H4 (cell line): Measurements from ENCODE around the gene SBNO2. TPM values are rescaled to one million over a fixed set of nuclear protein-coding genes. Genes with fewer than 3 reads are reported as not detected.

ENCODE experiments used
- DNase-seq: peaks from one replicate; pipeline ENCODE4 v3.0.0-alpha.2; 2015; ENCODE audit warnings: low spot score
- total RNA-seq: library from RNA; depleted of rRNA; stranded (reverse); fragments of >200 nt; shearing (Covaris generic); gene quantifications from 2 replicates; pipeline ENCODE4 v1.2.3, GENCODE V29; 2014

Gene SBNO2
- total RNA-seq, 1 experiment from 2014 or later = 8.6 TPM

DNA sequence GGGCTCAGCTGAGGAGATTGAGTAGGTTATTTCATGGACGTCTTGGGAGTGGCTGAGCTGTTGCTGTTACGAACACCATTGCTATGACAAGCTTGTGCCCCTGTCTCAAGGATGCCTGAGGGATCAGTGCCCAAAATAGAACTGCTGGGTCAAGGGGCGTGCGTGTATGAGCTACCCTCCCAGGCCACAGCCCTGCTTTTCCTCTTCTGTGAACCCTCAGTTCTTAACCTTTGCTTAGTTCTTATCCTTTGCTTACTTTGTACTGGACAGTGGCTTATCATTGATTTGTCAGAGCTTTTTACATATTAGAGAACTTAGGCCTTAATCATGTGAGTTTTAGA lies 98.1 kb downstream of the SBNO2 start:
- DNase-seq = no peak

DNA sequence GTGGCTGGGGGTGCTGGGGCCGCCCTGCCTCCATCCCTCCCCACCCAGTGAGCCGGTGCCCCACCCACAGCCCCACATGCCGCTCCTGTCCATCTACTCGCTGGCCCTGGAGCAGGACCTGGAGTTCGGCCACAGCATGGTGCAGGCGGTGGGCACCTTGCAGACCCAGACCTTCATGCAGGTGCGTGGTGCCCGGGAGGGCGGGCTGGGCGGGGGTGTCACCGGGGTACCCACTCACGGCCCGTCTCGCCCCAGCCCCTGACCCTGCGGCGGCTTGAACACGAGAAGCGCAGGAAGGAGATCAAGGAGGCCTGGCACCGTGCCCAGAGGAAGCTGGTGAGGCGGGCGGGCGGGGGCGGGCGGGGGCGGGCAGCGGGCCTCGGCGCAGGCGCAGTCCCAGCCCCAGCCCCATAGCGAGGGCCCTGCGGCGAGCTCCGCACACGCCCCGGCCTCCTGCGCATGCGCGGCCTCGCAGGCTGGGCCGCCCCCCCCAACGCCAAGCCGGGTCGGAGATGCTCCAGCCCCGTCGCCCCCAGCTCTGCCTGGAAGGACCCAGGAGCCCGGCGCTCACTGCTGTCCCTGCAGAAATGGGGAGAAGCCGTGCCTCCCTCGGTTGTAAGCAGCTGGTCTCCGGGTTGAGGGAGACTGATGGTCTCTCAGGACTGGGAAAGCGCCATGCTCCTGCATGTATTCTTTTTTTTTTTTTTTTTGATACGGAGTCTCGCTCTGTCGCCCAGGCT lies 99.4 kb downstream of the SBNO2 start:
- peak; percentile 34 for DNase-seq

DNA sequence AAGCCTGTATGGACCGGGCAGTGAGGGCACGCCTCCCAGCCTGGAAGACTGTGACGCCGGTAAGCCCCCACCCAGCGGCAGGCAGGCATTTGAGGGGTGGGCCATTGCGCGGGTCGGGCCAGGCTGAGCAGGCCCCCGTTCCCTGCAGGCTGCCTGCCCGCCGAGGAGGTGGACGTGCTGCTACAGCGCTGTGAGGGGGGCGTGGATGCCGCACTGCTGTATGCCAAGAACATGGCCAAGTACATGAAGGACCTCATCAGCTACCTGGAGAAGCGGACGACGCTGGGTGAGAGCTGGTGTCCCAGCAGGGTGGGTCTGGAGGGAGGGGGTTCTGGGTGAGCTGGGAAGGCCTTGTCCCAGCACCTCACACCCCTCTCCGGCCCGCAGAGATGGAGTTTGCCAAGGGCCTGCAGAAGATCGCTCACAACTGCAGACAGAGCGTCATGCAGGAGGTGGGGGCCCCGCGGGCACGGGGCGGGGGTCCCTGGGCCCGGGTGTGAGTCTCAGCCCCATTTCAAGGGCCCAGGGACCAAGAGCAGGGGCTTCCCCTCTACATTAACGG lies 100.0 kb downstream of the SBNO2 start:
- DNase-seq = no peak

DNA sequence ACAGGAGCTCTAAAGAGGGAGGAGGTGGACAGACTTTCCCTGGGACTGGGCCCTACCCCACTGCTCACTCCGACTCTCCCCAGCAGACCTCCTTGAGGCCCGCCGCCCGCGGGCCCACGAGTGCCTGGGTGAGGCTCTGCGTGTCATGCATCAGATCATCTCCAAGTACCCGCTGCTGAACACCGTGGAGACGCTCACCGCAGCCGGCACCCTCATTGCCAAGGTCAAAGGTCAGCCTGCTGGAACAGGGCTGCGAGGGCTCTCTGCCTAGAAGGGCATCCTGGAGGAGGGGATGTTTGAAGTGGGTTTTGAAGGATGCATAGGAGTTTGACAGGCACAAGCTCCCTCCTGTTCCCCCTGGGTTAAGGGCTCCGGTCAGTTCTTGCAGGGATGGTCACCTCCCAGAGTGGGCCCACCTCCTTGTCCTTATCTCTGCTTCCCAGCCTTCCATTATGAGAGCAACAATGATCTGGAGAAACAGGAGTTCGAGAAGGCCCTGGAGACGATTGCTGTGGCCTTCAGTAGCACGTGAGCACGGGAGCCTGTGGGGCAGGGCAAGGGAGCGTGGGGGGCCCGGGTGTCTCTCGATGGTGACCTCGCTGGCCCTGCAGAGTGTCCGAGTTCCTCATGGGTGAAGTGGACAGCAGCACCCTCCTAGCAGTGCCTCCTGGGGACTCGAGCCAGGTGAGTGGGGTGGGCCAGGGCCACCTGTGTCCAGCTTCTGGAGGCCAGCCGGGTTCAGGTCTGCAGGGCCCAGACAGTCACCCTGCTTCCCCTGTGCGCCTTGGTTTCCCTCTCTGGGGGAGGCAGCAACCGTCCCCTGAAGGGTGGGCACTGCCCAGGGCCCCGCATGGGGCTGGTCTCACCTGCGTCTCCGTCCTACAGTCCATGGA lies 100.8 kb downstream of the SBNO2 start:
- DNase-seq = no peak

DNA sequence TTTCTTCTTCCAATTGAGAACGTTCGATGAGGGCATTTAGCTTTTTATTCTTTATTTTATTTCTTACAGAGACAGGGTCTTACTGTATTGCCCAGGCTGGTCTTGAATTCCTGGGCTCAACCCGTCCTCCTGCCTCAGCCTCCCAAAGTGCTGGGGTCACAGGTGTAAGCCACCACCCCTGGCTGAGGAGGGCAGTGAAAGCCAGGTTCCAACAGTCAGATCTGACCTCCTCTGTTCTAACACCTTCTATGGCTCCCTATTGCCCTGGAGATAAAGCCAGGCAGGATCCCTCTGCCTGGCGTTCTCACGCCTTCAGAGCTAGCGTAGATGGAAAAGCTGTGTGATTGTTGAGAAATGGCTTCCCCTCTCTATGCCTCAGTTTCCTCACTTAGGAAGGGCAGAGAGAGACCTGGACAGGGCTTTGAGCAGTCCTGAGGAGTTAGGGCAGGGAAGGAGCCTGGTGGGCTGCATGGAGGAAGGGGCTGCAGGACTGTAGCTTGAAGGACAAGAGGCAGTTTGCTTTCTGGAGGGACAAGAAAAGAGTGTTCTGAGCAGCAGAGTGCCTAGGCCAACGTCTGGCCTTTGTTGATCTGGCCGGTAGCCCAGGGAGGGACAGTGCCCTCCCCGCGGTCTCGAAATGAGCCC lies 101.6 kb downstream of the SBNO2 start:
- no peak for DNase-seq

DNA sequence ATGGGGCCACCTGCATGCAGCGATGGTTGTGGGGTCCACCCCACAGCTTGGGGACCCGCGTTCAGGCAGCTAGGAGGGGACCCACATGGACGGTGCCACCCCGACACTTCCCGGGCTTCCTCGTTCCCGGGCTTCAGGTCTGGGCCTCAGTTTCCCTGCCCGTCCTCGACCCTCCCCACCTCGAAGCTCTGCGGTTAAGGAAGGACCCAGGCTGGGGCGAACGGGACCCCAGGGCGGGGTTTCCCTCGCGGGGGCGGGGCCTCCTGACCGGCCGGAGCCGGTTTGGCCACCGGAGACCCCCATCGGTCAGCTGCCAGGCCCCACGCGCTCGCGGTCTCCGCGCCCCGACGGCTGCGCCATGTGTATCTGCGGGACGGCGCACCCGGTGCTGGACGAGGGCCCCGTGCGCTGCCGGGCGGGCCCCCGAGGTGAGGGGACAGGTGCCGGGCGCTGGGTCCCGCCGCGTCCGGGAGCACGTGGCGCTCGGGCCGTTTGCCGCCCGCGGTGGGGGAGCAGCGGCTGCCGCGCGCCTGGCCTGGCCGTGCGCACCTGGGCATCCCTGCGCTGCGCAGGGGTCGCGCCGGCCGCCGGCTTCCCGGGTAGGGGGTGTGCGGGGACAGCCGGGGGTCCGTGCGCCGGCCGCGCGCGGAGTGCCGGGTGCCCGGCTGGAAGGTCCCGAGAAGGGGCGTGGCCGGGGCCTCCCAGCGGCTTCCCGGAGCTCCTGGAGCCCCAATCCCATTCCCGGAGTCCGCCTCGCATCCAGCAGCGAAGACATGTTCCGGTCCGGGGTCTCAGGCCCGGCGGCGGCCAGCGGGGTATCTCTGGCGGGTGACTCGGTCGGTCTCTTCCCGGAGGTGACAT lies 102.9 kb downstream of the SBNO2 start:
- DNase-seq = no peak

DNA sequence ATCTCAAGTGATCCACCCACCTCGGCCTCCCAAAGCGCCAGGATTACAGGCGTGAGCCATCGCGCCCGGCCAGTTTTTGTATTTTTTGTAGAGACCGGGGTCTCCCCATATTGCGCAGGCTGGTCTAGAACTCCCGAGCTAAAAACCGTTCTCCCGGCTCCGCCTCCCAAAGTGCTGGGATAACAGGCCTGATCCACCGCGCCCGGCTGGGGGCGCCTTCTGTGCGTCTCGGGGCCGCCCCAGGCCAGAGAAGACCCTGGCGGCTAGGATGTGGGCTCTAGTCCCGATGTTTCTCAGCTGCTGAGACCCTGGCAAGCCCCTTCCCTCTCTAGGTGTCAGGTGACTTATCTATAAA lies 103.5 kb downstream of the SBNO2 start:
- DNase-seq = no peak

DNA sequence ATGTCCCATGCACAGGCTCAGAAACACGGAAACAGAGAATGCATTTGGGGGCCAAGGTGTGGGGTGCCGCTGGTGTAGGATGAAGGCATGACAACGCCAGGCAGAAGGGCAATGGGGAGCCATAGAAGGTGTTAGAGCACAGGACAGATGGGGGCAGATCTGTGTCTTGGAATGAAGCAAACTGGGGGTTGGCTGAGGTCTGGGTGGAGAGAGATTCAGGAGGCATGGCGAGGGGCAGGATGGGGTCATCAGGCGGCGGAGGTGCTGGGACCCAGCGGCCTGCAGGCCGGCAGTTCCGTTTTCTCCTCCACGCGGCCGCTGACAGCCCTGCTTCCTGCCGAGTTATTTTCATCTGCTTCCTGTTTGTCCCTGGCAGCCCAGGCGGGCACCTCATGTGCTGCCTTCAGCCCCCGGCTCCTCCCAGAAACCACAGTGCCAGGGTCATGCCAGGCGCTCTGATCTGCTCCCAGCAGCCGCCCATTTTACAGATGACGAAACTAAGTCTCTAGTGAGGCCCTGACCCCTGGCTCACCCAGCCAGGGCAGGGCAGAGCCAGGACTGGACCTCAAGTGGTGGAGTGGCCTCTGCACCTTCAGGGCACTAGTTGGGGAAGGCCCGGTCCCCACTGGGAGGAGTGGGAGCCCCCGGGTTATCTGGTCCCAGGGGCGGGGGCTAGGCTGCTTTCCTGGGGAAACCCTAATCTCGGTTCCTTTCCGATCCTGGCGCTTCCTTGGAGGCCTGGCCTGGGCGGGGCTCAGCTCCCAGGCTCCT lies 104.9 kb downstream of the SBNO2 start:
- DNase-seq = peak; percentile 41

DNA sequence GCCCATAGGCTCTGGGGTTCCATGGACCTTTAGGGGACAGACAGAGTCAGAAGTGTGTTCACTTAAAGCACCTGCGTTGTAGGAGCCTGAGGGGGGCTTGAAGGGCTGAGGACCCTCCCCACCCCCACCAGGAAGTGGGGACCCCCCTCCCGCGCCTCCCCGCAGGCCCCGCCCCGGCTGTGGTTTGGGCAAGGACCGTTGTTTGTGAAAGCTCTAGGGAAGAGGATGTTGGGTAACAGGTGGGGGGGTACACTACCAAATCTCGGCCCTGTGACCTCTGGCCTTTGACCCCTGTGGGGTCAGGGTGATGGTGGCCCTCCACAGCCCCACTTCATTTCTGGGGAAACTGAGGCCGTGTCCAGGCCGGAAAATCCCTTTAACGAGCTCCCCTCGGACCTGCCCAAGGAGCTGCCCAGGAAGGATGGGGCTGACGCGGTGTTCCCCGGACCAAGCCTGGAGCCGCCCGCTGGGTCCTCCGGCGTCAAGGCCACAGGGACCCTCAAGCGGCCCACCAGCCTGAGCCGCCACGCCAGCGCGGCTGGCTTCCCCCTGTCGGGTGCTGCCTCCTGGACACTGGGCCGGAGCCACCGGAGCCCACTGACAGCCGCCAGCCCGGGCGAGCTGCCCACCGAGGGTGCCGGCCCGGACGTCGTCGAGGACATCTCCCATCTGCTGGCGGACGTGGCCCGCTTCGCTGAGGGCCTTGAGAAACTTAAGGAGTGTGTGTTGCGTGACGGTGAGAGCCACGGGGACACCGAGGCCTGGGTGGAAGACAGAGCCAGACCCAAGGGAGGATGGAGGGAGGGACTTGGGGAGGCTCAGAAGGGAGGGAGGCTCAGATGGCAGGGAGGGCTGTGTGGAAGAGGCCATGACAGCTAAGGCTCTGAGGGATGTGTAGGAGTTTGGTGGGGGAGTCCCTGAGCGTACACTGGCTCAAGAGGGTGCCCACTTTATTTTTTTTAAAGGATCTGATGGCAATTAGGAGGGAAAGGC lies 105.8 kb downstream of the SBNO2 start:
- DNase-seq = no peak

DNA sequence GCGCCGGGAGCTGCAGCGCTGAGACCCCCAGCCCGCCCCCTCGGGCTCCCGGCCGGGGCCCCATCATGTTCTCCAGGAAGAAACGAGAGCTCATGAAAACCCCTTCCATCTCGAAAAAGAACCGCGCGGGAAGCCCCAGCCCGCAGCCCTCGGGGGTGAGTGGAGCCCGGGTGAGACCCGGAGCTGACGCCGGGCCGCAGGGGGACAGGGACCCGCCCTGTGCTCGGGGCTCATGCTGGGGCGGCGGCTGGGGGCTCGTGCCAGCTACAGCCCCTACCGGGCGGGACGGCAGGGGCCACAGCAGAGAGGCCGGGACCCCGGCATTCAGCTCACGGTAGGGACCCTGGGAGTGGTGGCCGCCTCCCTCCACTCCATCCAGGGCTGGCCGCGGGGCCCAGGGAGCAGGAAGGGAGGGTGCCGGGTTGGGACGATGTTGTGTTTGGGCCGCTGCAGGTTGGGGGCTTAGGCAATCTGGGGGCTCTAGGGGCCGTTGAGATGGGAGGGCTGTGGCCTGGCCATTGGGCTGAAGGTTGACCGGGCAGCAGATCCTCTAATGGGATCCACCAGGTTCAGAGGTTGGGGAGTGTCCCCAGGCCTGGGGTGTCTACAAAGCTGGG lies 106.6 kb downstream of the SBNO2 start:
- DNase-seq = no peak

DNA sequence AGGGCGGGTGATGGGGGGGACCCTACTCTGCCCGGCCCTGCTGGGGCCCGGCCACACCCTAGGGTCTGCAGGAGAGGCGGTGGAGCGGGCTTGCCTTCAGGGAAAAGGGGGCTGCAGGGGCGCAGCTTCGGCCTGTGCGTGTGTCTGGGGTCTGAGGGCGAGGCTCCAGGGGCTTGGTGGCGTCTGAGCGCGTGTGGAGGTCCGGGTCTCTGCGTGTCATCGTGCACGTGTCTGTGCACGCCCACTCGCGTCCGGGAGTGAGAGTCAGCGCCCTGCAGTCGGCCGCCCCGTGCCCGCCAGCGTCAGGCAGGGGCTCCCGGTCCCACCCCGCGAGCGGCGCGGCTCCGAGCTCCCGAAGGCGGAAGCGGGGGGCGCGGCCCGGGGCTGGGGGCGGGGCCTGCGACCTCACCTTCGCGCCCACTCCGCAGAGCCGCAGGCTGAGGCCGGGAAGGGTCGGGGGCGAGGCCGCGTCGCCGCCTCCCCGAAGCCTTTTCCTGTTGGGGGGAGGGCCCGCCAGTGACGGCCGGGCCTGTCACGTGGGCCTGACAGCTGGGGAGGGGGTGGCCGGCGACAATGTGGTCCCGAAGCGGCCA lies 107.2 kb downstream of the SBNO2 start, which contains the start of gene ARHGAP45:
Gene ARHGAP45 (plus strand): TSS at position 420 of the 593 bp plus-strand sequence. CDS start 239 bp downstream, outside the sequence.
- no peak for DNase-seq

DNA sequence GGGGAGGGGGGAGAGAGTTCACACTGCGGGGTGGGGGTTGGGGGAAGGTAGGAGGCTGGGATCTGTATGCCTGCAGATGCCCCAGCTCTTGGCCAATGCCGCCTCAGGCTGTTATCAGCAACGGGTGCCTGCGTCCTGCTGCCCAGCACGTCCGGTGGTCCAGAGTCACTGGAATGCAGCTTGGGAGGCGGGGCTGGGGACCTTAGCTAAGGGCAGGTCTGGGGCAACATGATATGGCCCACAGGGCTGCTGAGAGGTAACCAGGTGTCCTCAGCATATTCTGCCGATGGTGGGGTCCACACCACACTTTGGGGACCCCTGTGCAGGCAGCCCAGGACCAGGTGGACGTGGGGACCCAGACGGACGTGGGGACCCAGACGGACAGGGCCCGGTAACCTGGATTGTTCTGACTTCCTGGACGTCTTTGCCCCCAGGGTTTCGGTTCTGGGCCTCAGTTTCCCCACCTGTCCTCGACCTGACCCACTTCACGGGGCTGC lies 107.8 kb downstream of the SBNO2 start:
- no peak for DNase-seq

DNA sequence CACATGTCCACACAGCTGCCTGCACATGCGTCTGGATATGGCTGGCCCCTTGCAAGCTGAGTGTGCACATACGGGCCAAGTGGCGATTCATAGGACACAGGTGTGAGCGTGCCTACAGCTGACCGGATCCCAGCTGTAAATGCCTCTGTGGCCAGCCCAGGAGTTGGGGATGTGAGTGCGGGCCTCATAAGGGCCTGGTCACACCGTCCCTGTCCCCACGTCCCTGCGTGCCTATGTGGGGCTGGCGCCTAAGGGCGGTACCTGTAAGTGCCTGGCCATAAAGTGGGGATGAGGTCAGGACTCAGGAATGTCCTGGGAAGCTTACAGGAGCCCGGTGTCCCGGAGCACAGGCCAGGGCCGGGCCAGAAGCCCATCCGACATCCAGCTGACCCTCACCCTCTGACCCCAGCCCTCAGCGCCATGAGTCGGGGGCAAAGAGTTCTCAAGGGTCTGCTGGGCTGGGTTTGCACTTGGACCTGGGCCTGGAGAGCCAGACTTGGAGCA lies 108.4 kb downstream of the SBNO2 start:
- no peak for DNase-seq

DNA sequence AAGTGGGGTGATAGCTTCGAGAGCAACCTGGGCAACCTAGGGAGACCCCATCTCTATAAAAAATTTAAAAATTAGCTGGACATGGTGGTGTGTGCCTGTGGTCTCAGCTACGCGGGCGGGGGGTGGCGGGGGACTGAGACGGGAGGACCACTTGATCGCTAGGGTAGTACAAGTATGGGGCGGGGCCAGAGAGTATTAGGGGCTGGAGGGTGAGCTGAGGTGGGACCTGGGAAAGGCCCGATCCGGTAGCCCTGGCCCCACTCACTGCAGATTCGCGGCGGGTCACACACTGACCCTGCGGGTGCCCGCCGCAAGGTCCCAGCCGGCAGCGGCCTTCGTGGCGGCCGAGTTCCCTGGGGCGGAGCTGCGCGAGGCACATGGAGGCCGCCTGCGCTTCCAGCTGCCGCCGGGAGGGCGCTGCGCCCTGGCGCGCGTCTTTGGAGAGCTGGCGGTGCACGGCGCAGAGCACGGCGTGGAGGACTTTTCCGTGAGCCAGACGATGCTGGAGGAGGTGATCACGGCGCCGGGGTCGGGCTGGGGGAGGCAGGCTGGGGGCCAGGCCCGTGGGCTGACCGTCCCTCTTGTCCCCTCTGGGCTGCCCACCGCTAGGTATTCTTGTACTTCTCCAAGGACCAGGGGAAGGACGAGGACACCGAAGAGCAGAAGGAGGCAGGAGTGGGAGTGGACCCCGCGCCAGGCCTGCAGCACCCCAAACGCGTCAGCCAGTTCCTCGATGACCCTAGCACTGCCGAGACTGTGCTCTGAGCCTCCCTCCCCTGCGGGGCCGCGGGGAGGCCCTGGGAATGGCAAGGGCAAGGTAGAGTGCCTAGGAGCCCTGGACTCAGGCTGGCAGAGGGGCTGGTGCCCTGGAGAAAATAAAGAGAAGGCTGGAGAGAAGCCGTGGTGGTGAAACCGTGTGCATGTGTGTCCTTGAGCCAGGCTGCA lies 109.1 kb downstream of the SBNO2 start:
- no peak for DNase-seq

DNA sequence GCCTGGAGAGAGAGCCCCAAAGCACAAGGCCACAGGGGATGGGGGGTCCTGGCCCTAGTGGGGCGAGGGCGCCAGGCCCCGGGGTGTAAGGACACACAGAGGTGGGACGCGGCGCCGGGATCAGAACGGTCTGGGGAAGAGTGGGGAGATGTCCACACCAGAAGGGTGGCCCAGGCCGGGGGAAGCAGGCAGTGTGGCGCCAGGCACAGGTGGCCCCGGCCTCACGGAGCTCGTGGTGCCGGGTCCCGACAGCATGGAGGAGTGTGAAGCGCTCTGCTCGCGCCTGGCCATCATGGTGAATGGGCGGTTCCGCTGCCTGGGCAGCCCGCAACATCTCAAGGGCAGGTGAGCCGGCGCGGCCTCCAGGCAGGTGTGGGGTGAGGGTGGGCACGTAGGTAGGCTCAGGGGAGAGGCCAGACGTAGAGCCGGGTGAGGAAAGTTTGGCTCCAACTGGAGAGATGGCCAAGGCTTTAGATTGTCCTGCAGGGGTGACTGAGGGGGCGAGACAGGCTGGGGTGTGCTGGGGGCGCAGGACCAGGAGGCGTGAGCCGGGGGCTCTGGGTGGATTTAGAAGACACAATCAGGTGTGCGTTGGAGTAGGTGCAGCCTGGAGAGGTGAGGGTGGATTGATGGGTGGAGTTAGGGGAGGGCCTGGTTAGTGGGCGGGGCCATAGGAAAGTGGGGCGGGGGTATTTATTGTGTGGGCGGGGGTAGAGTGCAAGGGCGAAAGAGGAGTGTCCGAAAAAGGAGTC lies 110.0 kb downstream of the SBNO2 start:
- no peak for DNase-seq
